Activated CD4-positive, alpha-beta T cell treated with anti-CD3 and anti-CD28 coated beads, Interleukin-2, amount 50 U/mL, for 16 hours (primary cell): Measurements from ENCODE around the gene HUNK.
"Not testable (repeated sequence)": the region's sequence is repeated elsewhere in the genome, so short reads cannot be mapped to it uniquely, and the experiment has no call there.

ENCODE experiments used
- DNase-seq: peaks from one replicate; pipeline ENCODE4 v3.0.0-alpha.2; 2020

HUNK gene

DNA sequence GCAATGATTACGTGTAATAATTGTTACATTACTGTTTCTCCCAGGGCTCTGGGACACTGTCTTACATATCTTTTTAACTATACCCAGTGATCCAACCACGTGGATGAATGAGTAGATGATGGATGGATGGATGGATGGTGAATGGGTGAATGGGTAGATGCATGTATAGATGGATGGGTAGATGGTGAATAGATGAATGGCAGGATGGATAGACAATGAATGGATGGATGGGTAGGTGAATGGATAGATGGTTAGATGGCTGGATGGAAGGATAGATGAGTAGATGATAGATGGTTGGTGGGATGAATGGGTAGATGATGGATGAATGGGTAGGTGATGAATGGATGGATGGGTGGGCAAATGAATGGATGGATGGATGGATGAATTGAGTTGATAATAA lies 135.9 kb downstream of the HUNK start:
- no peak for DNase-seq

DNA sequence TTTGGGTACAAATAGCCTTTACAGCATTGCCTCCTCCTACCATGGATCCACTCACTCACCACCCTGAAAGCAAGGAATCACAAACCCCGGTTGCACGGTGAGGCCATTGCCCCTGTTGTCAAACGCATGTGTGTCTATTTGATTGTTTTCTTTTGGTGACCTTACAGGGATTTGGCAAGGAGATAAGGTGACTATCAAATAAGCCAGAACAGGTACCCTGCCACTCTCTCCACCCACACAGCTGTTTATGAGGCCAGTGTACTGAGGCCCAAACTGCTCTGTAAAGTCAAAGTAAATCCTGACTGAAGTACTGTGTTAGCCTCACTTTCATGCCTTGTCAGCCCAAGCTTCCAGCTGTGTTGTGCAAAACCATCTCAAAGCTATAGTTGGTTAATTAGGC lies 136.4 kb downstream of the HUNK start:
- no peak for DNase-seq

DNA sequence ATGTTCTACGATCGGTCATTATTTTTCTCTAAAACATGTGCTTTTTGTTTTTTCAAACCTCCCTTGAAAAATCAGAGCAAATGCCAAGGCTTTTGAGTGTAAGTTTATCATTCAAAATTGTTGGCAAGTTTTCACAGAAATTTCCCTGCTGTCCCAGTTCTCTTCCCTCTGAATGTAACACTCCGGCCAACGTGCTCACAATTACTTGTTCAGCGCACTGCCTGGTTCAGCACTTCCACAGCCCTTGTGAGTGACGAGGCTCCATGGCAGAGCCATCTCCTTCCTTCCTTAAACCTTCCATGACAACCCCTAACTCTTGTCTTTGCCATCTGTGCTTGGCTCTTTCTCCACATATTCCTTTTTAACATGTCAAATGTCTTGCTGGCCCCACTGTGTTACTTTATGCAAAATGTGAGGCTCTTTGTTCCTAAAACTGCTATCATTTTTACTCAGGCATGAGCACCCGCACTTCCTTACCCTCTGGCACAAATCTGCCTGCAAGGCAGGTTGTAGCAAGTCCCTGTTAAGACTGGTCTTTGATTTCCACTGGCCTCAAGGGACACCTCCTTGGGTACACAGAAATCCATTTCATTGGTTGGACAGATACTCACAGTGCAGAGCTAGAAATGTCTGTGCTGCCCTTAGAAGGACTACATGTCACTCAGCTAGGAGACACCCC lies 142.8 kb downstream of the HUNK start:
- DNase-seq, result no peak

DNA sequence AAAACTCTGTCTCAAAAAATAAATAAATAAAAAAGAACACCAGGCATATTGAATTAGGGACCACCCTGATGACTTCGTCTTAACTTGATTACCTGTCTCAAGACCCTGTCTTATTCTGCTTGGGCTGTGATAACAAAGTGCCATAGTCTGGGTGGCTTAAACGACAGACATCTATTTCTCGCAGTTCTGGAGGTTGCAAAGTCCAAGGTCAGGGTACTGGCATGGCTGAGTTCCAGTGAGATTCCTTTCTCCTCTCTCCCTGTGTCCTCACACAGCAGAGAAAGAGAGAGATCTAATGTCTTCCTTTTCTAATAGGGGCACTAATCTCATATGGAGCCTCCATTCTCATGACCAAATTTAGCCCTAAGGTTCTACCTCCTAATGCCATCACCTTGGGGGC lies 145.6 kb downstream of the HUNK start:
- DNase-seq, result no peak

DNA sequence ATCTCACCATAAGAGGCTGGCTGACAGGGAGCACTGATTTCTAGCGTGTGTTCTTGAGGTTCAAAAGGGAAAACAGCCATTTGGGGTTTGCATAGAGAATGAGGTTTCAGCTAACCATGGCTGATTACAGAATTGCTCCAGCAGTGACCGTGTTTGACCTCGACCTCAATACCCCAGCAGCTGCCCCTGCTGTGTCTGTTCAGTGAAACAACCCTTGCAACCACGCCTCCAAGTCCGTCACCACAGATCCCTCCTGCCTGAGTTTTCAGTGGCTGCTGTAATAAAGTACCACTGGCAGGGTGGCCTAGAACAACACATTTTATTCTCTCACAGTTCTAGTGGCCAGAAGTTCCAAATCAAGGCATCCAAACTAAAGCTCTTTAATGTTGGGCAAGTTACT lies 147.7 kb downstream of the HUNK start:
- DNase-seq, result no peak

DNA sequence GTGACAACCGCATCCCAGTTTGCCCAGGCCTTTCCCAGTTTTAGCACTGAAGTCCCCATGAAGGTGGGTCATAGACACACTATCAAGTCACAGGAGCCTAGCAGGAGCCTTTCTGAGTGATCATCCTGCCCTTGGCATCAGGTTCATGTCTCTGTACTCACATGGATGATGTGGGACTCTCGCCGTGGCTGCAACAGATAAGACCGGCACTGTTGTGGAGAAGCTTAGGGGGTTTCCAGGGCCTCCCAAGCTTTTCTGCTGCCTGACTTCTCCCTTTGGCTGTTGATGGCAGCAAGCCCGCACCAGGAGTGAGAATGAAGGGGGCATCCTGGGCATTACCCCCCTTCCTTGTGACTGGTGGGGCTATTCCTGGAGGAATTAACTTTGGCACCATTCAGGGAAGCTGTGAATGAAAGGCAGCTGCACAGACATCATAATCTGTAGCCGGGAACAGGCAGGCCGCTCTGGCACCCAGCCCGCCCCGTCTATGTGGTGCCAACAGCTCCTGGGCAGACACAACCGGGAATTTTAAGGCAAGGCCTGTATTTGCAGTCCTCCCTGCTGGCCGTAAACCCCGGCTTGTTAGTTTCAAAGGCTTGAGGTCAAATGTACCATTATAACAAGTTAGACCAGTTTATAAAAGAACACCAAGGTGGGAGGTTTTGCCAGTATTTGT lies 148.6 kb downstream of the HUNK start:
- no peak for DNase-seq

DNA sequence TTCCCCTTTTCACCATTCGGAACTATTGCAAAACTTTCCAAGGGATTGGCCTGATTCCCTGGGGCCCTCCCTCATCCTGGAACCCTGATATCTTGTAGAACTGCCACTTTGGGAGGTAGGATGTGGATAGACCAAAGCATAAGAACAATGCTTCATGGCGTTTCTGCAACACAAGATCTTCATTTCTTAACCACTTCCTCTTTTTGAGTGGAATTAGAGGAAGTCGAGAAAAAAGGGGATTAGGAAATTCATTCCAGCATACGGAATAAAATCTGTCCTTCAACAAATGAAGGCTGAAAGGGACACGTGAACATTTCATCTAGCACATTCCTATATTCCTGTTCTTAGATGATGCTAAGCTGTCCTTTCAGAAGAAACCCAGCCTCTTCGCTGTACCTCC lies 149.3 kb downstream of the HUNK start:
- DNase-seq, result no peak

DNA sequence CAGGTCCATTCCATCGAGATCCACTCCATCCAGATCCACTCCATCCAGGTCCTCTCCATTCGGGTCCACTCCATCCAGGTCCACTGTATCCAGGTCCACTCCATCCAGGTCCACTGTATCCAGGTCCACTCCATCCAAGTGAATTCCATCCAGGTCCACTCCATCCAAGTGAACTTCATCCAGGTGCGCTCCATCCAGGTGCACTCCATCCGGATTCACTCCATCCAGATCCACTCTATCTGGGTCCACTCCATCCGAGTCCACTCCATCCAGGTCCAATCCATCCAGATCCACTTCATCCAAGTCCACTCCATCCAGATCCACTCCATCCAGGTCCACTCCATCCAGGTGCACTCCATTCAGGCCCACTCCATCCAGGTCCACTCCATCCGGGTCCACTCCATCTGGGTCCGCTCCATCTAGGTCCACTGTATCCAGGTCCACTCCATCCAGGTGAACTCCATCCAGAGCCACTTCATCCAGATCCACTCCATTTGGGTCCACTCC lies 157.4 kb downstream of the HUNK start:
- no peak for DNase-seq

DNA sequence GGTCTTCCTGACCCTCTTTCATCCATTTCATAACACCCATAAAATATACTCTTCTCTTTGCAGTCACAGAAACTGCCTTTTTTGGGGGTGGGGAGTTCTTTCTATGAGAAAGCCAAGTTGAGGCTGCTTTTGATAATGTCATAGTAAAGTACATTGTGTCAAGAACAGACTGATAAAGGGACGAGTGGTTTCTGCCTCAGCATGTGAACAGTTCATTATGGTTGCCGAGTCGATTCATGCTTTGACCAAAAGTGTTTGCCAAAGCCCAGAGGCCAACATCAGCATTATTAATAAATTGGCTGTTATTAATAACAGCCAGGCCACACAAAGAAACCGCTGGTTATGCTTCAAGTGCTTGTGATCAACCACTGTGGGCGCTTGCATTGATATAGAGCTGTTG lies 162.0 kb downstream of the HUNK start:
- DNase-seq, result no peak

DNA sequence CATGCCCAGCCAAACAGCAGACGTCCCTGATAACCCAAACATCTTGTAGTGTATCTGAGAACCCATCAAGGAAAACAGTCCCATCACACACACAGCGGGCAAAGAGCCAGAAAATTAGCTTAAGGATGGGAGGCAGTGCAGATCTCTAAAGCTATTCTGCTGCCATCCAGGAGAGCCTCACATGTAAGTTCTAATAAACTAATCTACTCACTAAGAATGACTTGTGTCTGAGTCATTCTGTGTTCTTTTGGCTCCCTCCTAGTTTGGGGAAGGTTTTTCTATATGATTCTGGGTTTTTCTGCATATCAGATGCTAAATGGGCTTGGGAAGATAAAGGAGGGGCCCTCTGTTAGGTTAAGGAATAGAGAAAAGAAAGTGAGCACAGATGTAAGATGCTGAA lies 162.8 kb downstream of the HUNK start:
- DNase-seq, result no peak

DNA sequence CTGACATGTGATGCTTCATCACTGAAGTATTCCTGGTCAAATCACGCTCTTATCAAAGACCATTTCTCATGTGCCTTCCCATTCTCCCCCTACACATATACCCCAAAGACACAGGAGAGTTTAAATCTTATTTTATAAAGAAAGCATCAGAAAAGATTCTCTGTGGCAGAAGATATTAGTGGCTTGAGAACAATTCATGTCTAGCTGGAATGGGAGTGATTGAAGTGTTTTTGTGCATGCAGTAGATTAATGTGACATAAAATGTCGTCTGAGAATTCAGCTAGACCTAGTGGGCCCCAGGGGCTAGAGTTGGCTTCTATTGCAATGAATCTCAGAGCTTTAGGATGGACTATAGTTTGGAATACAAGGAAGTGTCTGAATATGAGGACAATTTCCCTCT lies 163.9 kb downstream of the HUNK start:
- DNase-seq, result no peak

DNA sequence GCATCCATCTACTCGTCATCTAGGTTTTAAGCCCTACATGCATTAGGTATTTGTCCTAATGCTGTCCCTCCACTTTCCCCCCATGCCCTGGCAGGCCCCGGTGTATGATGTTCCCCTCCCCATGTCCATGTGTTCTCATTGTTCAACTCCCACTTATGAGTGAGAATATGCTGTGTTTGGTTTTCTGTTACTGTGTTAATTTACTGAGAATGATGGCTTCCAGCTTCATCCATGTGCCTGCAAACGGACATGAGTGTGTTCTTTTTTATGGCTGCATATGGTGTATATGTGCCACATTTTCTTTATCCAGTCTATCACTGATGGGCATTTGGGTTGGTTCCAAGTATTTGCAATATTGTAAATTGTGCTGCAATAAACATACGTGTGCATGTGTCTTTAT lies 165.9 kb downstream of the HUNK start:
- not testable (repeated sequence) for DNase-seq

DNA sequence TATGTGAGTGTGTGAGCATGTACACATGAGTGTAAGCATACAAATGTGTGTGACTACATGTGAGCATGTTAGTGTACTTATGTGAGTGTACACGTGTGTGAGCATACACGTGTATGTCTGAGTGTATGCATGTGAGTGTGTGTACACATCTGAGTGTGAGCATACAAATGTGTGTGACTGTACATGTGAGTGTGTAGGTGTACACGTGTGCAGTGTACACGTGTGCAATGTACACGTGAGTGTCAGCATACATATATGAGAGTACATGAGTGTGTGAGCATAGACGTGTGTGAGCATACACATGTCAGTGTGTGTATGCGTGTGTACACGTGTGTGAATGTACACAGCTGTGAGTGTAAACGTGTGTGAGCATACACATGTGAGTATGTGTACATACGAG lies 170.6 kb downstream of the HUNK start:
- DNase-seq, result no peak

DNA sequence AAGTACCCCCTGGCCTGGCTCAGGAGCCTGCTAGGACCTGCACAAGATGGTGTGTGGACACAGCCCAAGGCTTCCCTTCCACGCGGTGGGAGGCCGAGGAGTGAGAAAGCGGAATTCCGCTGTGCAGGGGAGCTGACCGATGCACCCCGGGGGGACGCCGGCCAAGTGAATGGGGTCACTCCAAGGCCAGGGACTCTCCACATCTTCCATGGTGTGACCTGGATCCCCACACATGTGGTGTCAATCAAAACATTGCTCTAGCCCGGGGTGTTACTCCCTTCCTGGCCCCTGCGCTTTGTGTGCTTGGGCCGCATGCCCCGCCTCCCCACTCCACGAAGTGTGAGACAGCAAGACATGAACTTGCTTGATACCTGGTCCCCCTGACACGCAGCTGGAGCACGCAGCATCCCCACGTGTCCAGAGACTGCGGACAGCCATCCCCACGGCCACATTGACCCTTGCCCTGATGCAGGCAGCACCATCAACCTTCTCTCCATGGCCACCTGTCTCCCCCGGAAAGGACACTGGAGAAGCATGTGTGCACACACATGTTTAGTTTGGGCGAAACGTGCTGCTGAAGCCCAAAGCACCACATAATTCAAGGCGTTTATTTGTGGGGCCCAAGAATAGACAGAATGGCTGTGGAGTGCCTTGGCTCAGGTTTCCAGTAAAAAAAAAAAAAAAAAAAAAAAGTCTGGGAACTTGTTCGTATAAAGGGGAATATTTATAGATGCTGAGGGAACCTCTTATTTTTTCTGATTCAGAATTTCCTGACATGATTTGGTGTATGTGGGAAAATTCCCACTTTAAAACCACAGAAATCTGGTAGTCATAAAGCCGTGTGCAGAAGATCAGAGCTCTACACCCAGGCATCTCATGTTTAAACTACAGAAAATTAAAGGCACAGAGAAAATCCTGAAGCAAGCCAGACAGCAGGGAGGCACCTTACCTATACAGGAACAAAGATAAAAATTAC lies 171.7 kb downstream of the HUNK start:
- no peak for DNase-seq

DNA sequence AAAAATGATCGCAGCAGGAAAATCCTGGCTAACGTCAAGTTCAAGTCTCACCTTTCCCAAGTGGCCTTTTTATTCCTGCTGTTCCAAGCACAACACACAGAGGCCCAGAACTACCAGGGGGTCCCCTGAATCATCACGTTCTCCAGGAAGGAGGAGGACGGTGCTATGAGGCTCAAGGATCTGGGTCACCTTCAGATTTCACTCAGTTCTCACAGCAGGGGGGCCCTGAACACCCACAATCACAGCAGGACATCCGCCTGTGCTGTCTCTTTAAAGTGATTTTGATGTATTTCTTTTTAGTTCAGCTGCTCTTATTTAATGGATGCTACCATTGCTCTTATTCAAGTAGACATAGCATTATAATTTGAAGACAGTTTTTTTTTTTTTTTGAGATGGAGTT lies 173.4 kb downstream of the HUNK start:
- DNase-seq, result no peak

DNA sequence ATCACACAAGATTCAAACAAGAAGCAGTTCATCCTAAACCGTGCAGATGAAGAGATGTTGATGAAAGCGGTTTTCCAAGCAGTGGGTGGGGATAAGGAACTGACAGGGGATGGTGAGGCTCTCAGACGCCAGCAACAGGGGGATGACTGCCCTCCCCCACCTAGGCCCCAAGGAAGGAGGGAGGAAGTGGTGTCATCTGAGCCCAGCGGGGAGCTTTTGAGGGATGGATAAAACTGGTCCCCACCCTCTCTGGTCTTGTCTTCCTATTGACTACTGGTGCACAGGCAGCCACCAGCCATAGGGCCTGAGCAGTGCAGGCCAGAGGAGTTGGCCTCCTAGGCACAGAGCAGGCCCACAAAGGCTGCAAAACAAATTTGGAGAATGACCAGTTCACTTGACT lies 175.5 kb downstream of the HUNK start:
- no peak for DNase-seq
